H1 (cell line): Measurements from ENCODE around the gene ANK2. TPM values are rescaled to one million over a fixed set of nuclear protein-coding genes. Genes with fewer than 3 reads are reported as not detected.

Source experiments
- CTCF ChIA-PET: fragments of 300-600 bp; sonication (Branson Sonifier 250); formaldehyde crosslinking; loops from one replicate; lab custom pipeline; 2021; ENCODE audit not compliant: partially characterized antibody; lab: Charles Lee
- POLR2A ChIA-PET: fragments of 300-600 bp; sonication (Branson Sonifier 250); formaldehyde crosslinking; loops from one replicate; lab custom pipeline; 2021; ENCODE audit warnings: inconsistent platforms; ENCODE audit not compliant: partially characterized antibody; lab: Charles Lee
- DNase-seq, 2 experiments: peaks; one replicate each; pipeline versions ENCODE4 v3.0.0 to v3.0.0-alpha.2; 2010 to 2022; ENCODE audit warnings: low spot score in 2 of 2, low read depth in 1 of 2, mixed read lengths in 1 of 2
- FAIRE-seq: peaks from 2 replicates; lab custom pipeline; 2011; peaks lifted over from hg19 to GRCh38; lab: Jason Lieb, UNC
- H2AFZ ChIP-seq: 2 replicates; pipeline ENCODE4 v1.8.1; 2012; ENCODE audit warnings: low read length, inconsistent platforms
- H2AK5ac ChIP-seq: 2 replicates; pipeline ENCODE4 v1.6.1; 2013; ENCODE audit warnings: low read depth, low read length
- H2BK120ac ChIP-seq: replicated peaks from 2 replicates; pipeline ENCODE3; 2013; ENCODE audit warnings: low read depth, low read length, inconsistent platforms
- H2BK12ac ChIP-seq: 2 replicates; pipeline ENCODE4 v1.6.1; 2013; ENCODE audit warnings: low read depth, low read length
- H2BK15ac ChIP-seq: 2 replicates; pipeline ENCODE4 v1.6.1; 2013; ENCODE audit warnings: low read length
- H2BK20ac ChIP-seq: 2 replicates; pipeline ENCODE4 v1.6.1; 2013; ENCODE audit warnings: low read length
- H2BK5ac ChIP-seq: 2 replicates; pipeline ENCODE4 v1.6.1; 2013; ENCODE audit warnings: low read depth, low read length
- H3K14ac ChIP-seq: 2 replicates; pipeline ENCODE4 v1.6.1; 2013; ENCODE audit warnings: inconsistent platforms; ENCODE audit not compliant: insufficient read length
- H3K18ac ChIP-seq: 2 replicates; pipeline ENCODE4 v1.6.1; 2013; ENCODE audit warnings: low read length; ENCODE audit errors: extremely low read depth
- H3K23ac ChIP-seq: 2 replicates; pipeline ENCODE4 v1.6.1; 2013; ENCODE audit warnings: inconsistent platforms; ENCODE audit not compliant: insufficient read length
- H3K23me2 ChIP-seq: 2 replicates; pipeline ENCODE4 v1.6.1; 2013; ENCODE audit warnings: low read depth, low read length
- H3K27ac ChIP-seq: 2 replicates; pipeline ENCODE4 v1.6.1; 2011; ENCODE audit warnings: low read depth, low read length, inconsistent platforms
- H3K27me3 ChIP-seq, 4 experiments: replicated peaks in 1 of 4; 1 replicate in 1 of 4; 2 replicates in 3 of 4; pipeline versions ENCODE4 v1.6.1 to v1.8.1; 2011 to 2013; ENCODE audit warnings: low read length in 3 of 4, mild to moderate bottlenecking in 3 of 4, inconsistent platforms in 2 of 4, mixed read lengths in 2 of 4, moderate library complexity in 1 of 4; ENCODE audit not compliant: control insufficient read depth in 3 of 4, insufficient read depth in 3 of 4; ENCODE audit errors: extremely low read depth in 1 of 4
- H3K36me3 ChIP-seq, 4 experiments: 2 replicates each; pipeline versions ENCODE4 v1.6.1 to v1.8.1; 2011 to 2013; ENCODE audit warnings: mild to moderate bottlenecking in 4 of 4, low read length in 3 of 4, moderate library complexity in 2 of 4, control low read depth in 1 of 4, inconsistent platforms in 1 of 4; ENCODE audit not compliant: insufficient read depth in 4 of 4, control insufficient read depth in 2 of 4
- H3K4ac ChIP-seq: replicated peaks from 2 replicates; pipeline ENCODE3; 2013; ENCODE audit warnings: low read length, low read depth, mixed read lengths, inconsistent platforms; ENCODE audit not compliant: insufficient read length
- H3K4me1 ChIP-seq, 4 experiments: replicated peaks in 1 of 4; 1 replicate in 1 of 4; 2 replicates in 3 of 4; pipeline versions ENCODE4 v1.6.1 to v1.8.1; 2011 to 2013; ENCODE audit warnings: low read length in 3 of 4, inconsistent platforms in 2 of 4, mixed read lengths in 1 of 4; ENCODE audit not compliant: insufficient read depth in 4 of 4, control insufficient read depth in 3 of 4
- H3K4me2 ChIP-seq, 2 experiments: 2 replicates each; pipeline versions ENCODE4 v1.6.1 to v1.8.1; 2011 to 2013; ENCODE audit warnings: low read depth in 2 of 2, low read length in 2 of 2, control low read depth in 1 of 2, inconsistent platforms in 1 of 2, mild to moderate bottlenecking in 1 of 2; ENCODE audit not compliant: insufficient read depth in 1 of 2
- H3K4me3 ChIP-seq, 4 experiments: fragments of 200-600, 300-600 bp in 1 of 4; sonication (generic), shearing (Covaris generic), sonication (Bioruptor Twin) in 1 of 4; 2 replicates each; pipeline versions ENCODE4 v1.5.1 to v1.8.1; 2011 to 2016; ENCODE audit warnings: low read length in 4 of 4, low read depth in 3 of 4, control low read depth in 2 of 4, inconsistent platforms in 2 of 4, mild to moderate bottlenecking in 2 of 4, mixed read lengths in 1 of 4, moderate library complexity in 1 of 4; ENCODE audit not compliant: insufficient read depth in 2 of 4; ENCODE audit errors: extremely low read depth in 1 of 4
- H3K56ac ChIP-seq: replicated peaks from 2 replicates; pipeline ENCODE3; 2013; ENCODE audit warnings: low read depth, mild to moderate bottlenecking, mixed read lengths, low read length, inconsistent platforms; ENCODE audit not compliant: insufficient read length
- H3K79me1 ChIP-seq: 2 replicates; pipeline ENCODE4 v1.6.1; 2013; ENCODE audit warnings: low read depth, low read length, control low read depth
- H3K79me2 ChIP-seq, 2 experiments: 2 replicates each; pipeline versions ENCODE4 v1.6.1 to v1.8.1; 2012 to 2013; ENCODE audit warnings: low read length in 2 of 2, mild to moderate bottlenecking in 2 of 2, inconsistent platforms in 1 of 2; ENCODE audit not compliant: insufficient read depth in 2 of 2, control insufficient read depth in 1 of 2
- H3K9ac ChIP-seq, 4 experiments: replicated peaks in 1 of 4; 1 replicate in 1 of 4; 2 replicates in 3 of 4; pipeline versions ENCODE4 v1.6.1 to v1.8.1; 2011 to 2013; ENCODE audit warnings: low read depth in 3 of 4, low read length in 3 of 4, control low read depth in 2 of 4, mild to moderate bottlenecking in 2 of 4, moderate library complexity in 2 of 4, inconsistent platforms in 1 of 4; ENCODE audit errors: extremely low read depth in 1 of 4
- H3K9me3 ChIP-seq, 2 experiments: 2 replicates each; pipeline versions ENCODE4 v1.6.1 to v1.8.1; 2012 to 2013; ENCODE audit warnings: mild to moderate bottlenecking in 2 of 2, moderate library complexity in 2 of 2, control low read depth in 1 of 2, inconsistent platforms in 1 of 2, low read depth in 1 of 2, low read length in 1 of 2, mixed read lengths in 1 of 2; ENCODE audit not compliant: insufficient read depth in 2 of 2
- H4K20me1 ChIP-seq, 2 experiments: replicated peaks in 1 of 2; 2 replicates each; pipeline versions ENCODE3 to v1.8.1; 2011 to 2013; ENCODE audit warnings: inconsistent platforms in 2 of 2, low read length in 2 of 2, mild to moderate bottlenecking in 1 of 2; ENCODE audit not compliant: insufficient read depth in 2 of 2, control insufficient read depth in 1 of 2
- H4K5ac ChIP-seq: 2 replicates; pipeline ENCODE4 v1.6.1; 2013; ENCODE audit warnings: low read length, low read depth, mixed read lengths, inconsistent platforms; ENCODE audit not compliant: insufficient read length
- H4K8ac ChIP-seq: 2 replicates; pipeline ENCODE4 v1.8.0; 2013; ENCODE audit warnings: mild to moderate bottlenecking, moderate library complexity, low read length, inconsistent platforms; ENCODE audit not compliant: insufficient read depth; ENCODE audit errors: extremely low read depth
- H4K91ac ChIP-seq: replicated peaks from 2 replicates; pipeline ENCODE3; 2013; ENCODE audit warnings: low read length, mixed read lengths, inconsistent platforms; ENCODE audit not compliant: insufficient read length
- CEBPB ChIP-seq: IDR thresholded peaks from 2 replicates; pipeline ENCODE4 v1.6.1; 2012; ENCODE audit warnings: low read depth, low read length
- RAD21 ChIP-seq, 2 experiments: IDR thresholded peaks in 1 of 2; conservative IDR thresholded peaks in 1 of 2; 2 replicates each; pipeline ENCODE4 v1.6.1; 2011; ENCODE audit warnings: low read depth in 2 of 2, low read length in 2 of 2, improper control_type of control experiment in 1 of 2, inconsistent platforms in 1 of 2, mild to moderate bottlenecking in 1 of 2, moderate library complexity in 1 of 2
- whole genome bisulfite sequencing, 2 experiments: shearing (Covaris generic) in 1 of 2; methylation state at CpG; one replicate each; pipeline versions ENCODE4 v1.1.6 to v1.1.7; 2013 to 2015; ENCODE audit warnings: low lambda C conversion rate in 2 of 2, mixed read lengths in 2 of 2, inconsistent platforms in 1 of 2, low coverage in 1 of 2, missing lambda C conversion rate in 1 of 2; ENCODE audit not compliant: insufficient replicate concordance in 2 of 2, insufficient coverage in 1 of 2, insufficient read length in 1 of 2; ENCODE audit errors: extremely low coverage in 1 of 2, missing lambda C conversion rate in 1 of 2; 5-methylcytosine and 5-hydroxymethylcytosine counted together
- polyA plus RNA-seq, 7 experiments: library from polyadenylated mRNA; depleted of rRNA in 3 of 7; stranded (reverse) in 5 of 7; unstranded in 2 of 7; fragments of >200 nt in 5 of 7; fragments of 200-250 nt in 2 of 7; gene quantifications; 1 replicate in 5 of 7; 2 replicates in 1 of 7; 4 replicates in 1 of 7; pipeline versions ENCODE4 v1.2.1 to v1.2.3, GENCODE V29; 2011 to 2013; ENCODE audit warnings: missing spikeins in 2 of 7, mixed read lengths in 2 of 7
- total RNA-seq: library from RNA; stranded (reverse); fragmentation: NEBNext Ultra II Directional; extraction: Animal tissue kit (Norgen Biotek cat#: 25700); gene quantifications from 2 replicates; pipeline ENCODE4 v1.2.1, GENCODE V29; 2021
- TF ChIP-seq, protein P1 (sequence below): IDR thresholded peaks from 2 replicates; pipeline ENCODE4 v1.6.1; 2011; ENCODE audit warnings: low read length, improper control_type of control experiment

ANK2 gene
- total and polyA plus RNA-seq, 2 of the 8 experiments (the other 6 are each of a cell fraction or from before 2014, with no cell fraction given): 14.2 to 35.1 TPM

- Histone ChIP-seq H2BK15ac (no peak overlapping the region), H2AFZ (no peak overlapping the region), H2AK5ac (no peak overlapping the region), H2BK20ac (no peak overlapping the region), H2BK120ac (no peak overlapping the region), H2BK12ac (no peak overlapping the region), H3K4me2 (no peak overlapping the region), H4K20me1 (no peaks in the 10 kb centered on the region), H3K27me3 (no peaks in the 10 kb centered on the region), H4K8ac (no peak overlapping the region), H4K91ac (no peak overlapping the region), H3K9ac (no peak overlapping the region), H3K23me2 (no peaks in the 10 kb centered on the region), H3K79me2 (no peaks in the 10 kb centered on the region), H3K4me3 (no peak overlapping the region), H2BK5ac (no peak overlapping the region), H3K56ac (no peak overlapping the region), H3K79me1 (no peaks in the 10 kb centered on the region), H4K5ac (no peak overlapping the region), H3K27ac (no peak overlapping the region), H3K4me1 (no peaks in the 10 kb centered on the region), H3K4ac (no peak overlapping the region), H3K36me3 (peaks cover 4 to 64% (median 21%) of the 10 kb centered on the region in 4 experiments; a peak in 7 of 8 replicates), H3K18ac (no peak overlapping the region), H3K14ac (no peak overlapping the region), H3K9me3 (no peaks in the 10 kb centered on the region; a peak in 1 of 4 replicates), H3K23ac (no peak overlapping the region)
- FAIRE-seq: no peak
- TF ChIP-seq CEBPB (no peak), RAD21 (IDR thresholded peaks at IDR 0.05 in 1 of 2, conservative IDR thresholded peaks at IDR 0.05 in 1 of 2; ENCODE audit: low read depth in 2 of 2, low read length in 2 of 2) (no peak)
- TF ChIP-seq, protein P1, sequence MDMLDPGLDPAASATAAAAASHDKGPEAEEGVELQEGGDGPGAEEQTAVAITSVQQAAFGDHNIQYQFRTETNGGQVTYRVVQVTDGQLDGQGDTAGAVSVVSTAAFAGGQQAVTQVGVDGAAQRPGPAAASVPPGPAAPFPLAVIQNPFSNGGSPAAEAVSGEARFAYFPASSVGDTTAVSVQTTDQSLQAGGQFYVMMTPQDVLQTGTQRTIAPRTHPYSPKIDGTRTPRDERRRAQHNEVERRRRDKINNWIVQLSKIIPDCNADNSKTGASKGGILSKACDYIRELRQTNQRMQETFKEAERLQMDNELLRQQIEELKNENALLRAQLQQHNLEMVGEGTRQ: no peak
- CTCF ChIA-PET: interaction anchor here (0.7 to 1.7 kb wide), 3 partner anchors 9 to 71 kb away, joined by 3 to 5 read pairs (median 3); no protein-coding TSS in a partner anchor
- WGBS, 2 experiments: 91% methylated on average over 4 of the region's 4 CpGs; no CpG with 5 or more reads in 1 of the 2 experiments
- no peak for DNase-seq
- POLR2A ChIA-PET: no interaction called here
These were observed 300.0 kb downstream of the ANK2 start for GRCh38 chr4:113349430-113349829.
